GM13977 (cell line): ENCODE results near the gene NPY4R2.
"Not testable (repeated sequence)": the region's sequence is repeated elsewhere in the genome, so short reads cannot be mapped to it uniquely, and the experiment has no call there.

Source experiments
- DNase-seq: peaks from one replicate; pipeline ENCODE4 v3.0.0; 2012; ENCODE audit warnings: low spot score
- in situ Hi-C: fragments of 300-500 bp; cut with MboI; formaldehyde crosslinking; loops from one replicate; pipeline ENCODE4 v1.12.0; 2022; ENCODE audit warnings: low sequenced_read_pairs, low pct_unique_long_range_greater_than_20kb, mixed read lengths, inconsistent platforms; ENCODE audit not compliant: unreplicated experiment

The NPY4R2 gene

DNA sequence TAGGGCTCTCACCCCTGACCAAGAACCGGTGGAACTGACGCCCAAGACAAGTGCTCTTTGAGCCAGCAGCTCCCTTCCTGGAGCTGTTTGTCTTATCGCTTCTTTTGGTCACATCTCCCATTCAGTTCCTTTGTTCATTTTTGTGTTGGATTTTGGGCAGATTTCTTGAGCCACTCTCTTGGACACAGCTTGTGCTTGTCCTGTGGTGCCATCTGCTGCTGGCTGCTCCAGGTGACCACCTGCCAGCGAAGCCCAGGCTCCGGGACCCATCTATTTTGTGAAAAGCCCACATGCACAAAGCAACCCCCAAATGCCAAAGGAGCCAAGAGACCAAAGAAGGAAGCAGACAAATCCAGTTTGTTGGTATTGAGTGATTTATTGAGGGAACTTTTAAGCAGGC lies 6.2 kb downstream of the NPY4R2 start:
- DNase-seq, in situ Hi-C loops: not testable (repeated sequence)

DNA sequence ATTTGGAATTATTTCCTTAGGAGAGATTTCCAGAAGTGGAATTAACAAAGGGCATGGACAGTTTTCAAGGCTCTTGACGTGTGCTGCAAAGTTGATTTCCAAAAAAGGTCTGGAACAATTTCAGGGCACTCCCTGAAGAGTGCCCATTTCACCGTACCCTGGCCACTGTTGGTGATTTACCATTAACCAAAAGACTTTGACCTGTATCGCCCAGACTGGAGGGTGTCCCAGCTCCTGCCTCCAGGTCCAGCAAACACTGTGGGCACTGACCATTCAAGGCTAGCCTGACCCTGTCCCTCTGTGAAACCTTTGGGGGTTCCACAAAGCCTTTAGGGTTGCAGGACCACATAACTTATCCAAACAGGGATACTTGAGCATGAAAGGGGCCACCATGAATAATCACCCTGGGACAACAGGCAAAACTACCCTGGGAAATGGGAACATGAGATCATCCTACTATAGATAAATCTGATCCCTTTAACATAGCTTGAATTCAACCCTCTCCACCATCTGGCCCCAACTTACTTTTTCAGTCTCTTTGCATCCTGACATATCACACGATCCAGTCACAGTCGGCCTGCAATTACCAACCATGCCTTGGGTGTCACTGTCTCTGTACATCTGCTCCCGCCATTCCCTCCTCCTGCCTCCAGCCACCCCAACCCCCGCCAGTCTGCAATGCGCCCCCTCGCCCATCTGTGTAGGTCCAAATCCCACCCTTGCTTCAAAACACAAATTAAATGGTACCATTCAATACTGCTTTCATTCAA lies 8.9 kb downstream of the NPY4R2 start:
- in situ Hi-C loops, DNase-seq: not testable (repeated sequence)

DNA sequence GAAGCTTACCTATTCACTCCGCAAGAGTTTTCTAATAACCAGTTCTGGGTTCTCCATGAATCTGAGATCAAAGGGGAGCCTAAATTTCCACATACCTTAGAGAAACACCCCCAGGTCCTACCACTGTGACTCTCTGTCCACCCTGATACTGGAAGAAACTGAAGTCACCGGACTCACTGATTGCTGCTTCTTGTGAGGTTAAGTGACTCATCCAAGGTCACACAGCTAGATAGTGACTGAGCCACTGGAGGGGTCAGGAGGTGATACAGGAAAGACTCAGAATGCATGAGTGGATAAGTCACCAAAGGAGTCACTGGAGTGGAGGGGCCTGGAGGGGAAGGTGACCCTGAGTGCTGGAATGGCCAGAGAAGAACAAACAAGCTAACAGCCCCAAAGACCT lies 9.8 kb downstream of the NPY4R2 start:
- DNase-seq, in situ Hi-C loops: not testable (repeated sequence)

DNA sequence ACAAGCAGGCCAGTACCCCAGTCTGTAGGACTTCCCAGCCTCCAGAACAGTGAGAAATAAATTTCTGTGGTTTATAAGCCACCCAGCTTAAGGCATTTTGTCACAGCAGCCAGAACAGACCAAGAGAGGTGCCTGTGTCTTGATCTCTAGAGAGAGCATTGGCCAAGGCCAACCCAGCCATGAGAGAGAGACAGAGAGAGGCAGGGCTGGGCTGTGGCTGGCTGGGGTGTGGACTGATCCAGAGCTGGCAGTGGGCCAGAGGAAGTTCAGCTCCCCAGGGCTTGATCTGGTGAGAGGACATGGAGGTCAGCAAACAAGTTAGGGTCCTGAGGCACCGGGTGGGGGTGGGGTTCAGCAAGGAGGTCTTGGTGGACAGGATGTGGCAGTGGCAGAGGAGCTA lies 14.4 kb downstream of the NPY4R2 start:
- DNase-seq, in situ Hi-C loops: not testable (repeated sequence)

DNA sequence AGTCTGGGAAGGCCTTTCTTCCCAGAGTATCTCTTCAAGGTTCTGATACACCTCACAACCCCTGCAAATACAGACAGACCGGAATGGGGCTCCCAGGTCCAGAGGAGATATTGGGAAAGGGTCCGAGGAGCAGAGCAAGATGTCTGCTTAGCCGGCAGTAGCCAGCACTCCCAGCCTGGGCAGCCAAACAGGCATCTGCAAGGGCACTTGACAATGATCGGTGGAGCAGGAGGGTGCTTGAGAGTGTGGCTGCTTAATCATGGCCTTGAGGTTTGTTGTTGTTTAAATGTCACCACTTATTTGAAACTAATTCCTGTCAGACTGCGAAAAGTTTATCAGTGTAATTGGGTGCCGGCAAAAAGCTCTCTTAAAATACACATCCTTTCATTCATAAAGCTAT lies 15.0 kb downstream of the NPY4R2 start:
- DNase-seq, in situ Hi-C loops: not testable (repeated sequence)

DNA sequence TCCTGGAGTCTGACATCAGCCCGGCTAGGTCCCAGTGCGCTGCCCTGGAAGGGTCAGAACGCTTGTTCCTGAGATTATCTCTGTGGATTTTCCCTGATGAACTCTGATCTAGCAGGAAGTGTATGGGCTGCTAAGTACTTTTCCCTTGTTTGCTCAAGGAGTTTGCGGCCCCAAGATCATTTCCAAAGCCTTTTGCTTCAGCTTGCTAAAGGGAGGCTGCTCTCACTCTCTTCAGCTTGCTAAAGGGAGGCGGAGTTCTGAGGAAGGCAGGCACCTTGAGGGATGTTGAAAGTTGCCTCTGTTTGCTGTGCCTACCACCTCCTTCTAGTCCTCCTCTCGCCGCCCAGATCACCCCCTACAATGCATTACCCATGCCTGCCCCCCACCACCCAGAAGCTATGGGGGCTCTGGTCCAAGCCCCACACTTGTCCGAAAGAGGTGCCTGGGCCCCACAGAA lies 18.3 kb downstream of the NPY4R2 start:
- in situ Hi-C loops, DNase-seq: not testable (repeated sequence)

DNA sequence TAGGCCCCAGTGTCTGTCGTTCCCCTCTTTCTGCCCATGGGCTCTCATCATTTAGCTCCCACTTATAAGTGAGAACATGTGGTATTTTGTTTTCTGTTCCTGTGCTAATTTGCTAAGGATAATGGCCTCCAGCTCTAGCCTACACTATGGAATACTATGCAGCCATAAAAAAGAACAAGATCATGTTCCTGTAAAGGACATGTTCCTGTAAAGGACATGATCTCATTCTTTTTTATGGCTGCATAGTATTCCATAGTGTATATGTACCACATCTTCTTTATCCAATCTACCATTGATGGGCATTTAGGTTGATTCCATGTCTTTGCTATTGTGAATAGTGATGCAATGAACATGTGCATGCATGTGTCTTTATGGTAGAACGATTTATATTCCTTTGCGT lies 19.2 kb downstream of the NPY4R2 start:
- in situ Hi-C loops, DNase-seq: not testable (repeated sequence)

DNA sequence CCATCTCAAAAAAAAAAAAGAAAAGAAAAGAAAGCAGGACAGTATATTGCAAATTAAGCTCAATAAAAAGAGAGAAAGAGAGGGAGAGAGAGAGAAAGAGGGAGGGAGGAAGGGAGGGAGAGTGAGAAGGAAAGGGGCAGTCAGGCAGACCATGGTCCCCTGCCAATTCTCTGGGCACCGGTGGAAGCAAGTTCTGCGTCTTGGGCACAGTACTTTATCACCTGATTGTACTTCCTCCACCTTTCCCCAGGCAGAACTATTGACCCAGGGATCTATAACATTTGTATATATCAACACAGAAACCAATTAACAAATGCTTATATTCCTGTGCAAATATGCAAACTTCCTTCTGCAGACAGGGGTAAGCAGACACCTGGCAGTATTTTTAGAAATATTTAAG lies 22.4 kb downstream of the NPY4R2 start:
- in situ Hi-C loops, DNase-seq: not testable (repeated sequence)

DNA sequence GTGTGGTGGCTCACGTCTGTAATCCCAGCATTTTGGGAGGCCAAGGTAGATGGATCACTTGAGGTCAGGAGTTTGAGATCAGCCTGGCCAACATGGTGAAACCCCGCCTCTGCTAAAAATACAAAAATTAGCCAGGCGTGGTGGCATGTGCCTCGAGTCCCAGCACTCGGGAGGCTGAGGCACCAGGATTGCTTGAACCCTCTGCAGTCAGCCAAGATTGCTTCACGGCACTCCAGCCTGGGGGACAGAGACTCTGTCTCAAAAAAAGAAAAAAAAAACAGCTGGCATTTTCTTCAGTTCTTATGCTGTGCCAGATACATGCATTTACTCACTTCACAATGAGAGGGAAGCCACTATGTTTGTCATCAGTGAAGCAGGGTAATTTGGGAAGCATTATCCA lies 22.9 kb downstream of the NPY4R2 start:
- DNase-seq, in situ Hi-C loops: not testable (repeated sequence)

DNA sequence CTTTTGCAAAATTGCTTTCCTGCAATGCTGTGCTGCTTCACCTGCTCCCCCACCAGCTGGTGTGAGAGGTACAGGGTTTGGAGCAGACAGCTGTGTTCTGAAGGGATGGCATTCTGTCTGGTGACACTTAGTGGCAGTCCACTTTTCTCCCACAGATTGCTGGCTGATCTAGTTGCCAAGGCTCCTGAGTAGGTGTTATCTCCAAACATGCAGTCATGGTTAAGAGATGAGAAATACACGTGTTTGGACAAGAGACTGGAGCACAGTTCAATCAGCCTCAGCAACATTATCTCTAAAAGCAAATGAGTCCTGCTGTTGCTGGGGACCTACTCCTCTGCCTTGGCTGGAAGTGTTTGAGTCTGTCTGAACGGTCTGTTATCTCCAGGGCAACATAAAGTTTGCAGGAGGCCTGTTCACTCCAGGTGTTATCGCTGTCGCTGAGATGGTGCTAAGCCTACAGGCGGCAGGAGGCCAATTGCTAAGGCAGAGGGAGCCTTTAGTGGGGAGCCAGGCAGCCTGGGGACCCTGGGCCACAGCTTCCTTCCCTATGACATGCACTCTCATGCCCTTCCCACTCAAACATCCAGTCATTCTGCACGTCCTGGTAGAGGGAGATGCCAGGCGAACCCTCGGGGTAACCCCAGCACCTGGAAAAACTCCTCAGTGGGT lies 24.0 kb downstream of the NPY4R2 start:
- in situ Hi-C loops, DNase-seq: not testable (repeated sequence)

DNA sequence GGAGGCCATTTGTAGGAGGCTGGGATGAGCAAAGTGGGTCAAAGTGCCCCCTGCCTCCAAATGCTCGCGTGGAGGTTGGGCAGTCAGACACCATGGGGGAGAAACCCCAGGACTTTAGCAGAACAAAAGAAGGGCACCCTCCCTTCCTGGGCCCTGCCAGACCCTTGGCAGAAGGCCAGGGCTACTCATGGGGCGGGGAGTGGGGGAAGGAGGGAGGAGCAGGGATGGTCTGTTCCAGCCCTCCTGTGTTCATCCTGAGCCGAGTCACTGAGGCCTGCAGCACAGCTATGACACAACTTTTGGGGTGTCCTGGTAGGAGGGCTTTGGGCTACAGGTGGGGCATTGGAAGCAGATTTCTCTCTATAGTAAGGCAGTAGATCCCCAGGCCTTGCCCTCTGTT lies 24.9 kb downstream of the NPY4R2 start:
- DNase-seq, in situ Hi-C loops: not testable (repeated sequence)

DNA sequence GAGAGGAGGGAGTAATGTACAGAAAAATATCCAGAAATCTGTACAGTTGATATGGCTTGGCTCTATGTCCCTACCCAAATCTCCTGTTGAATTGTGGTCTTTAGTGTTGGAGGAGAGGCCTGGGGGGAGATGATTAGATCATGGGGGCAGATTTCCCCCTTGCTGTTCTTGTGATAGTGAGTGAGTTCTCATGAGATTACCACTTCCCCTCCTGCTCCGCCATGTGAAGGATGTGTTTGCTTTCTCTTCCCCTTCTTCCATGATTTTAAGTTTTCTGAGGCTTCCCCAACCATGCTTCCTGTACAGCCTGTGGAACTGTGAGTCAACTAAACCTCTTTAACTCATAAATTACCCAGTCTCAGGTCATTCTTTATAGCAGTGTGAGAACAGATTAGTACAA lies 29.0 kb downstream of the NPY4R2 start:
- DNase-seq, in situ Hi-C loops: not testable (repeated sequence)

DNA sequence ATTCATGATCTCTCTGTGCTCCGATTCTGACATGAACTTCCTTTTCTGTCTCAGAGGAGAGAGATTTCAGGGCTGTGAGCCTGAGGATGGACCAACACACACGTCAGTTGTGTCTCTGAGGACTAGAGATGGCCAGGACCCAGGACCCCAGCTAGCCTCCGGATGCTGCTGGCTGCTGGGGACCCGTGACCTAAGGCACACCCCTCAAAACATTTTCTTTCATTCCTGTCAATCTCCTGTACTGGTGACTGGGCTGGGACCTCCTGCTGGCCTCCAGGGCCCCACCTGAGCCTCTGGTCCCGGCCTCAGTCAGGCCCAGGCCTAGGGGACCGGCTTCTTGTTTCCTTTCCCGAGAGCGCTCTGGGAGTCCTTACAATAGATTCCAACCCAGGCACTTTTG lies 38.7 kb downstream of the NPY4R2 start:
- in situ Hi-C loops, DNase-seq: not testable (repeated sequence)

DNA sequence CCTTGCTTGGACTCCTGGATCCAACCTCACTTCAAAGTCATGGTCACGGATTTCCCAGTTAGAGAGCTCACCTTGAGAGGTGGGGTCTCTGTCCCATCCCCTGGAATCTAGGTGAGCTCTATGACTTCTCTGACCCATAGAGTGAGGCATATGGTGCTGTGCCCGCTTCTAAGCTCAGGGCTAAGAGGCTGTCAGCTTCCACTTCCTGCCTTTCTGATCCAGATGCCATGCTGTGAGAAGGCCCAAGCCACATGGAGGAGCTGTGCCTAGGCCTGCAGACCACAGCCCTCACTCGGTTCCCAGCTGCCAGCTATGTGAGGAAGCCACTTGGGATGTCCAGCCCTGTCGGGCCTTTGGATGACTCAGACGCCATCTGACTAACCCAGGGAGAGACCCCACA lies 41.2 kb downstream of the NPY4R2 start:
- in situ Hi-C loops: not testable (repeated sequence)

DNA sequence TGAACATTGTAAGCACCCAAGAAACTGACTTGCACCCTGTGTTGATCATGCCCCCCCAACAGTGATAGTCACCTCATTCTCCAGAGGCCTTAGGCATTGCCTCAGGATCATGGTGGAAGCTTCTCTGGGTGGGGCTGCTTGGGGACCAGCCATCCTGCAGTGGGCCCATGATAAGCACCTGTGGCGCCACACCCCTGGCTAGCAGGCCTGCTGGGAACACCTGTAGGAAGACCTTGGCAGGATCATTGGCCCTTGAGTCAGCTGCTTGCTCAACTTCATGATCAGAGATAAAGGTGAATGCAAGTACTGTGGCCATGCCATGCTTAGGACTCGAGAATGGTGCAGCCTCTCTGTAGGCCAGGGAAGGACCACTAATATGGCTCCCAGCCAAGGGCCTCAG lies 42.2 kb downstream of the NPY4R2 start:
- in situ Hi-C loops: not testable (repeated sequence)

More for the DNA sequence above, 41.2 kb downstream of the NPY4R2 start:
- DNase-seq: not testable (repeated sequence)

DNA sequence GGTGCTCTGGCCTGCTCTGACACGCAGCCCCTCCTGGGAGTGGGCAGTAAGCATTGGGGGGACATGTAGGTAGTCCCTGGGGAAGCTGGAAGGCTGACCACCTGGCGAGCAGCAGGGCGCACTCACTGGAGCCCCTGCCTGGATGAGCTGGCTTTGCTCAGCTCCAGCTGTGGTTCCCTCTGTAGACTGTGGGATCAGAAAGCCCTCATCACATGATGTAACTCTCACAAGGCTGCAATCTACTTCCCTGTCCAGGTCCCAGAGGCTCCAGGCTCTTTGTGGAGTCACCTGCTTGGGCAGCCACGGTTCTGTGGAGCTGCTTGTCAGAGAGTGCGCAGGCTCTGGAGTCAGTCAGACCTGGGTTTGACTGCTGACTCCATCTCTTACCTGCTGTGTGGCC lies 44.3 kb downstream of the NPY4R2 start:
- not testable (repeated sequence) for DNase-seq

More for the DNA sequence above, 42.2 kb downstream of the NPY4R2 start:
- DNase-seq: not testable (repeated sequence)

DNA sequence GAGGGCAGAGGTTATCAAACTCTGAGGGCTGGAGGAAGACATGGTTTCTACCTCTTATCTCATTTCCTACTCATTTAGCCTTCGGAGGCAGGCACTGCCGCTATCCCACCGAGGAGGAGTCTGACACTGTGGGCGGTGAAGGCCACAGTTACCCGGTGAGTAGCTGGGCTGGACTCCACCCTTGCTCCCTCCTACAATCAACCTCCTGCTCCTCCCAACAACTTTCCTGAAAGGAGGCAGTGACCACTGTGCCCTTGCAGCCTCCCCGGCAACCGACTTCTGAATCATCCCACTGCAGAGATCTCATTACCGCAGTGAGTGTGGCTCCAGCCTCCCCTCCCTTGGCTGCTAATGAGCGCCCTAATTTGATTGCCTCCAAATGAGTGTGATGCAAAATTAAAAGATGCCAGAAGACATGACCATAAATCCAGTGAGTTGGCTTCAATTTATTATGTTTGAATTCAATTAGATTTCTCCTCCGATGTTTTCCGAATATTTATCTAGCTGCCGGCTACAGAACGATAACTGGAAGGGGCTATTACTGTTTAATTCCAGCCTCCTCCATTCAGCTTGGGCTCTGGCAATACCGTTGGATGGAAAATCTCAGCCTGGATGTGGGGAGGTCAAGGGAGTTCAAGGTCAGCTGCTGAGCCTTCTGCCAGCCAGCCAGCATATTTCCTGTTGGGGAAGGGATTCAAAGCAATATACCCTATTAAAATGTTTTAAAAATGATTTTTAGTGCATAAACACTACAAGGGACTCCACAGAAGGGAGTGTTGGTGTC lies 46.0 kb downstream of the NPY4R2 start:
- in situ Hi-C loops, DNase-seq: not testable (repeated sequence)

More for the DNA sequence above, 44.3 kb downstream of the NPY4R2 start:
- in situ Hi-C loops: not testable (repeated sequence)

DNA sequence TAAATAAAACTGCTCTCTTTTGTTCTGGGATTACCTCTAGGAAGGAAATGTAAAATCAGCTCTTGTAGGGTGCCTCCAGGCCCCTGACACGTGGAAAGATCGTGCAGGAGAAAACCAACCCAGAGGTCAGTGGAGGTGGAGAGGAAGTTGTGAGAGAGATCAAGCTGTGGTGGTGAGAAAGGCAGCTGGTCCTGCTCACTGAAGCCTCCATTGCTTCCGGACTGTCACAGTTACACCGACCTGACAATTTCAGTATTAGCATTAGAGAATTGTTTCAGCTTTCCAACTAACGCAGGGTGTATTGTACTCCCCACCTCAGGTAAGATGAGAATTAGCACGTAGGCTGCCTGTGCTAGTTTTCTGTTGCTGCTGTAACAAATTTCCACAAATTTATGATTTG lies 50.5 kb downstream of the NPY4R2 start:
- DNase-seq, in situ Hi-C loops: not testable (repeated sequence)
